Chondrocyte (in vitro differentiated cells): ENCODE data around the gene AQP5. TPM values are rescaled to one million over a fixed set of nuclear protein-coding genes. Genes with fewer than 3 reads are reported as not detected.

Source experiments
- DNase-seq: peaks from one replicate; pipeline ENCODE4 v3.0.0; 2021; ENCODE audit warnings: mixed read lengths, low spot score
- H3K27ac Mint-ChIP-seq: one replicate; pipeline ENCODE4 v1.8.0; 2021; ENCODE audit warnings: mild to moderate bottlenecking, moderate library complexity, mixed read lengths; ENCODE audit not compliant: unreplicated experiment
- H3K27me3 Mint-ChIP-seq: 2 replicates; pipeline ENCODE4 v1.8.0; 2021; ENCODE audit warnings: low read depth, mixed read lengths
- H3K36me3 Mint-ChIP-seq: 2 replicates; pipeline ENCODE4 v1.8.0; 2021; ENCODE audit warnings: low read depth, mixed read lengths
- H3K4me1 Mint-ChIP-seq: 2 replicates; pipeline ENCODE4 v1.8.0; 2021; ENCODE audit warnings: low read depth, mild to moderate bottlenecking, mixed read lengths
- H3K4me3 Mint-ChIP-seq: one replicate; pipeline ENCODE4 v1.8.0; 2021; ENCODE audit warnings: mild to moderate bottlenecking, moderate library complexity, mixed read lengths; ENCODE audit not compliant: unreplicated experiment
- H3K9me3 Mint-ChIP-seq: 2 replicates; pipeline ENCODE4 v1.8.0; 2021; ENCODE audit warnings: low read depth, mixed read lengths
- CTCF ChIP-seq: fragments of 200-600 bp; sonication (generic); IDR thresholded peaks from 2 replicates; pipeline ENCODE4 v1.5.0; 2021; ENCODE audit warnings: antibody characterized with exemption, mild to moderate bottlenecking, moderate library complexity
- total RNA-seq: library from RNA; stranded (reverse); gene quantifications from 3 replicates; pipeline ENCODE4 v1.2.1, GENCODE V29; 2021

AQP5 gene
- total RNA-seq, 1 donor from 2014 or later = 0.20 TPM

- no peak for TF ChIP-seq CTCF
- Mint-ChIP-seq H3K27me3 (no peaks in the 10 kb centered on the region), H3K4me3 (no peak overlapping the region), H3K36me3 (no peaks in the 10 kb centered on the region), H3K9me3 (no peaks in the 10 kb centered on the region), H3K4me1 (peaks cover 12% of the 10 kb centered on the region), H3K27ac (no peak overlapping the region)
- DNase-seq = no peak
Observed at GRCh38 chr12:49946497-49946896, 15.2 kb upstream of the AQP5 start.

GRCh38 chr12:49947593-49948226 is 14.0 kb upstream of the AQP5 start:
- no peak for DNase-seq
- no peaks in the 10 kb centered on the region for H3K9me3 Mint-ChIP-seq
- no peak overlapping the region for H3K4me3 Mint-ChIP-seq
- H3K27me3 Mint-ChIP-seq = no peaks in the 10 kb centered on the region
- H3K36me3 Mint-ChIP-seq = no peaks in the 10 kb centered on the region
- TF ChIP-seq CTCF = no peak
- peaks cover 12% of the 10 kb centered on the region for H3K4me1 Mint-ChIP-seq
- no peak overlapping the region for H3K27ac Mint-ChIP-seq

GRCh38 chr12:49948866-49949845 is 12.5 kb upstream of the AQP5 start:
- H3K9me3 Mint-ChIP-seq = no peaks in the 10 kb centered on the region
- no peaks in the 10 kb centered on the region for H3K36me3 Mint-ChIP-seq
- TF ChIP-seq CTCF = no peak
- no peak overlapping the region for H3K27ac Mint-ChIP-seq
- no peaks in the 10 kb centered on the region for H3K27me3 Mint-ChIP-seq
- H3K4me1 Mint-ChIP-seq = peaks cover 12% of the 10 kb centered on the region
- H3K4me3 Mint-ChIP-seq = no peak overlapping the region
- no peak for DNase-seq

- Mint-ChIP-seq H3K27ac (no peak overlapping the region), H3K36me3 (no peaks in the 10 kb centered on the region), H3K9me3 (no peaks in the 10 kb centered on the region), H3K4me3 (no peak overlapping the region), H3K4me1 (peaks cover 12% of the 10 kb centered on the region), H3K27me3 (no peaks in the 10 kb centered on the region)
- TF ChIP-seq CTCF = no peak
- DNase-seq = no peak
Observed at GRCh38 chr12:49949866-49950265, 11.8 kb upstream of the AQP5 start.
